ENCODE data around the gene OR5H15.
"Not testable (repeated sequence)": the region's sequence is repeated elsewhere in the genome, so short reads cannot be mapped to it uniquely, and the experiment has no call there.

The OR5H15 gene

DNA sequence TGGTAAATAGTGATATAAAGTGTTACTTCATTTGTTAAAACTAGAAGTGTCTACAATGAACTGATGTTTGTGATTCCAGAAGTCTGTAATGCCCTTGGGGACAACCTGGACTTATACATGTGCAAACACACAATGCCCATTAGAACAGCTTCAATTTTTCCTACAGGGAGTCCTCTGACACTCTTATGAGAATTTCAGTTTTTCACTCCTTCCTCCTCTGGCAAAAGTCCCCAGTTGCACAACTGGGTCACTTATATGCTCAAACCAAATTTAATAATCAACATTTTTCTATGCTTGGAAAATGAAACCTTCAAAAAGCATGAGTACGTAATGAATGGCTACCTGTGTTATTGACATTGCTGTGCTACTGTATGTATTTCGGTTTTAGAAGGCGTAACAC, at the start of gene OR5H15:
Gene OR5H15, plus strand, starts transcription at position 301 of the 400 bp plus-strand sequence. CDS start 2,004 bp downstream, outside the sequence.
- DNase-seq, result no peak

DNA sequence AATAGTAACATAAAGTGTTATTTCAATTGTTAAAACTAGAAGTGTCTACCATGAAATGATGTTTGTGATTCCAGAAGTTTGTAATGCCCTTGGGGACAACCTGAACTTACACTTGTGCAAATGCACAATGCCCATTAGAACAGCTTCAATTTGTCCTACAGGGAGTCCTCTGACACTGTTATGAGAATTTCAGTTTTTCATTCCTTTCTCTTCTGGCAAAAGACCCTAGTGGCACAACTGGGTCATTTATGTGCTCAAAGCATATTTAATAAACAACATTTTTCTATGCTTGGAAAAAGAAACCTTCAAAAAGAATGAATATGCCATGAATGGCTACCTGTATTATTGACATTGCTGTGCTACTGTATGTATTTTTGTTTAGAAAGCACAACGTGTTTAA, 36.1 kb upstream of the OR5H15 start, which contains the start of gene OR5H1:
Gene OR5H1, plus strand, starts transcription at position 301 of the 400 bp plus-strand sequence. CDS start 1,977 bp downstream, outside the sequence.
- DNase-seq, result no peak

DNA sequence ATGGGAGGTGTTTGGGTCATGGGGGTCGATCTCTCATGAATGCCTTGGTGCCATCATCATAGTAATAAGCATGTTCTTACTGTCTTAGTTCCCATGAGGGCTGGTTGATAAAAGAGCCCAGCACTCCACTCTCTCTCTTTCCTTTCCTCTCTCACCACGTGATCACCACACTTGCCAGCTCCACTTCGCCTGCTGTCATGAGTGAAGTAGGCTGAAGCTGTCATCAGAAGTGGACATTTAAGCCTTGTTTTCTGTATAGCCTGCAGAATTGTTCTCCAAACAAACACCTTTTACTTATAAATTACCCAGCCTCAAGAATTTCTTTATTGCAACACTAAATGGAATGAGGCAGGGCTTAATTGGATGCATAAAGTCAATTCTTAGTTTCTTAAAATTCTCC, 29.9 kb upstream of the OR5H15 start:
- no peak for DNase-seq

DNA sequence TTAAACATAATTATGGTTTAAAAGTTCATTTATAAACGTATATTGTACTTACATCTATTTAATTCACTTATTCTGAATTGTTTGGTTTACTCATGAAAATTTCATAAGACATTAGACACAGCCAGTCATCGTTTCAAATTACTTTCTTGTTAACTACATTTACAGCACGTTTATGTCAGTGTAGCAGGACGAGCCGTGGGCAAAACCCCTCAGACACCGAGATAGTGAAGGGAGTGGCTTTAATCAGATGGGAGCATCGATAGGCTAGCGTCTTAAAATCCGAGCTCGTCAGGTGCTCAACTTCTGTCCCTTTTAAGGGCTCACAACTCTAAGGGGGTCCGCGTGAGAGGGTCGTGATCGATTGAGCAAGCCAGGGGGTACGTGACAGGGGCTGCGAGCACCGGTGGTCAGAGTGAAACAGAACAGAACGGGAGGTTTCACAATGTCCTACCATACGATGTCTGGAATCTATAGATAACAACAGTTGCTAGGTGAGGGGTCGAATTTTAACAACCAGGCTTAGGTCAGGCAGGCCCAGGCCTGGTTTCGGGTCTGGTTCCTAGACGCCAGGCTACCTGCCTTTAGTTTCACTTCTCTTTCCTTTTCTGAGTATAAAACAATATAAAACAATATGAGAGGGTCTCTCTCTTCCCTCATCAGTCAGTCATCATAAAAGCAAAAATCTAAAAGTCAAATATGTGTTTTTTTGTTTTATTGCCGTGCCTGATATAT, 28.5 kb upstream of the OR5H15 start:
- not testable (repeated sequence) for DNase-seq

DNA sequence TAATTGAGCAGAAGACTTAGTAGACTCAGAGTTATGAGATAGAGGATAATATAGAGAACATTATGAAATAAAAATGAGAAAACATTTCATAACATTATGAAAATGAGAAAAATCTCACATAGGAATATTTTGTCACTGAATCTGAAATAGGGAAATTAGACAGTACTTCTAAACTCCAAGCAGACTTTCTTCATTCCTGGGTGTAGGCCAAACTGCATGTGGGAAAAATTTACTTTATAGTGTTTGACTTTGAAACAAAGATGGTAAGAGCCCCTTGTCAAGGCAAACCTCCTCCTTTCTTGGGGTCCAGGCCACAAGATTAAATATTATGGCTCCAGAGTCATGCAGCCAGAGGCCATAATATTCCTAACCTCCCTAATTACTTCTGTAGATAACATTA, 26.0 kb upstream of the OR5H15 start:
- DNase-seq, result no peak

DNA sequence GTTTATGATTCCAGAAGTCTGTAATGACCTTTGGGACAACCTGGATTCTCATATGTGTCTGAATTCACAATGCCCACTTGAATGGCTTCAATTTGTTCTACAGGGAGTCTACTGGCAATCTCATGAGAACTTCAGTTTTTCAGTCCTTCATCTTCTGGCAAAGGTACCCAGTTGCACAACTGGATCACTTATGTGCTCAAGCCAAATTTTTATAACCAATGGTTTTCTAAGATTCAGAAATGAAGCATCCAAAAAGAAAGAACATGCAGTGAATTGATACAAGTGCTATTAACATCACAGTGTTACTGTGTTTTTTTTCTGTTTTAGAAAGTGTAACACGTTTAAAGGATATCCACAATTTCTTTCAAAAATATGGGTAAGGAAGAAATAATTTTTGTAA, 19.3 kb upstream of the OR5H15 start, which contains the start of gene OR5H14:
Gene OR5H14, plus strand, starts transcription at position 301 of the 400 bp plus-strand sequence. CDS start 1,907 bp downstream, outside the sequence.
- no peak for DNase-seq

DNA sequence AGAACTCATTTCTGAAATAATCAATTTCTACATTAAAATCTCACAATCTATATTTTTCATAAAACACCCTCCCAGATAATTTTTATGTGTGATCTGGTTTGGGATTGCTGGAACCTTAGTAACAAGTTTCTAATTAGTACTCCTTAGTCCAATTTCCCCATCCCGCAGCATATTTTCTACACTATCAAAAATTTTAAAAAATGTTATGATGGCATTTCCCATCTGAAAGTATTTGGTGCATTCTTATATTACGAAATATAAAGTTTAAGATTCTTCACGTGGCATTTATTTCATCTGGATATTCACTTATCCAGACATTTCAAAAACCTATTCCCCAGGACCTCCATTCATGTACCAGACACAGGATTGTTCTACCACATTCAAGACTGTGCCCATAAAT, 17.7 kb upstream of the OR5H15 start:
- no peak for DNase-seq

DNA sequence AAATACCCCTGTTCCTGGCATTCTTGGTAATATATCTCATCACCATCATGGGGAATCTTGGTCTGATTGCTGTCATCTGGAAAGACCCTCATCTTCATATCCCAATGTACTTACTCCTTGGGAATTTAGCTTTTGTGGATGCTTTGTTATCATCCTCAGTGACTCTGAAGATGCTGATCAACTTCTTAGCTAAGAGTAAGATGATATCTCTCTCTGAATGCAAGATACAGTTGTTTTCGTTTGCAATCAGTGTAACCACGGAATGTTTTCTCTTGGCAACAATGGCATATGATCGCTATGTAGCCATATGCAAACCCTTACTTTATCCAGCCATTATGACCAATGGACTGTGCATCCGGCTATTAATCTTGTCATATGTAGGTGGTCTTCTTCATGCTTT, 17.0 kb upstream of the OR5H15 start:
- DNase-seq, result not testable (repeated sequence)

DNA sequence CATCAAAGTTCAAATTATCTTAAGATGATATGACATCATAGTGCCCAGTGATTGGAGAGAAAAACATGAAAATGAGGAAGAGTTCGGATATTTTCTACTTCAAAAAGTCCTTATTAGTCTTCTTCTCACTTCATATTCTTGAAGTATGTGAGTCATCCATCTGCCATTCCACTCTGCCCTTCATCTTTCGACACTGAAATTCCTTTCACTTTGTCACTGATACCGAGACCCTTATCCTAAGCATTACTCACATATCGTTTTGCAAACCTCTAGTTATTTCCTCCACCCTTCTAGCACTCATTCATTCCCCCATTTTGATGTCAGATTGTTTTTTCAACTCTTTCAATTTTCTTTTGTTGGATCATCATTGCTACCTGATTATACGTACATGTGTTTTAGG, 15.3 kb upstream of the OR5H15 start:
- no peak for DNase-seq

DNA sequence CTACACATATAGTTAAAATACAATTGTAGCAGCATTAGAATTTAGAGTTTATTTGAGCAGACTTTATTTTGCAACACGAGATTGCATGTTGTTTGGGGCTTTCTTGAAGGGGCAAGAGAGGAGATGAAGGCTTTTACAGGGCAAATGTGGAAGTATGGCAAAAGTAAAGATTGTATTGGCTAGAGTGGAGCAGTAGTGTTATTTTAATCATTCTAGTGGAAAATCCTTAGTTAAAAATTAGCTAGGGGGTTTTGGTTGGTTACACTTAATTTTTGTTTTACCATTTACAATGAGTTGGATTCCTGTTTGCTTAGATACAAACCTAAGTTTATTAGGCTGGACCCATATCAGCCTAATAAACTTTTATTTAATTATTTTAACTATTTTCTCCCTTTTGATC, 4.6 kb downstream of the OR5H15 start:
- no peak for DNase-seq

DNA sequence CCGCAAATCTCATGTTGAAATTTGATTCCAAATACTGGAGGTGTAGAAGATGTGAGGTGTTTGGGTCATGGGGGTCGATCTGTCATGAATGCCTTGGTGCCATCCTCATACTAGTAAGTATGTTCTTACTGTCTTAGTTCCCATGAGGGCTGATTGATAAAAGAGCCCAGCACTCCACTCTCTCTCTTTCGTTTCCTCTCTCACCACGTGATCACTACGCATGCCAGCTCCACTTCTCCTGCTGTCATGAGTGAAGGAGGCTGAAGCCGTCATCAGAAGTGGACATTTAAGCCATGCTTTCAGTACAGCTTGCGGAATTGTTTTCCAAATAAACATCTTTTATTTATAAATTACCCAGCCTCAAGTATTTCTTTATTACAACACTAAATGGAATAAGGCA, 6.1 kb downstream of the OR5H15 start:
- no peak for DNase-seq

DNA sequence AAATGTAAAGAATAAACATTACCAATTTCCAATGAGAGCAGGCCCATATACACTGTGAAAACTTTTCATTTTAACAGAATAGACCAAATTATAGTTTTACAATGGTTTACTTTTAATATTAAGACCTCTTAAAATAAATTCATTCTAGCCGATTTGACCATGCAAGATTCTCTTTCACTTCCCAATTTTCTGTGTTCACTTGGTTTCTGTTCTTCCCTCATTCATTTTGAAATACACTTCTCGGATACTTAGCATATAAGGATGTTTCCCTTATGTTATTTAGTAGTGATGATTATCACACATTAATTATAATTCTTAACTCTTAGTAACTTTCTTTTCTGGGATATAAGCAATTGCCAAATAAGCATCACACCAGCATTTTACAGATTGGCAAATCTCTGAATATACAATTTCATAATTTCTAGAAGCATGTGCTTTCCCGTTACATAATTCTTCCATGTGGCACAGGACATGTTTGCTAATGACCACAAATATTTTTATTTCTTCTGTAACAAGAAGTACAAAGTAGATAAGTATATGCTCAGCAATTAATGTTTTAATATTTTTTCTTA, 13.9 kb downstream of the OR5H15 start:
- DNase-seq, result no peak

DNA sequence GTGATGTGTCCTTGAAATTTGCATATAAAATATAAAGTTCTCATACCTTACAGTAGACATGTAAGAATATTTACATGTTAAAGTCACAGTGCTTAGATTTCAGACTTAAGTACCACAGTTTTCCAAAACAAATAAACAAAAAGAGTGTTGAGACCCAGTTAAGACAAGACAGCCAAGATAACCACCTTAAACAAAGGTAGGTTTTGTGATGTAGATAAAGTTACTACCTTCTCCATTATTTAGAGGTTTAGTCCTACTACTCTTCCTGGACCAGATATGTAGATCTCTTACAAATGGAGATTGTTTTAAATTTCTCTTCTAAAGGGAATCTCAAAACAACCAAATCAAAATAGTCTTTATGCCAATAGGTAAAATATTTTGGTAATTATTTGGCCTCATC, 15.7 kb downstream of the OR5H15 start:
- DNase-seq, result no peak

DNA sequence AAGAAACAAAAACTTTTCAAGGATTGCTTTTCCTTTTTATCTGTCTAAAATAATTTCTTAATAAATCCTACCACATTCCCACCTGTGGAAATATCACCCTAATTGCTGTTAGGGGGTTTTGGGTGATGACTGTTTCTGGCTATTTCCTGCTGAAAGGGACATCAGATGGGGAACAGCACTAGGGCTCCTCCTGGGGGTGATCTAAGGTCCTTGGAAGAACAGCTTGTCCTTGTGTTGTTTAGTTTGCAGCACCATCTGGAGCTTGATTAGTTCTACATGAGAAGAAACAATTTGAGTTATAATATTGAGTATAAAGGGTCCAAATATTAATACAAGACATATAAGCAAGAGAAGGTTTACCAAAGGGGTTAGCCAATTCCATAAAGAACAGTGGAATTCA, 18.7 kb downstream of the OR5H15 start:
- no peak for DNase-seq

DNA sequence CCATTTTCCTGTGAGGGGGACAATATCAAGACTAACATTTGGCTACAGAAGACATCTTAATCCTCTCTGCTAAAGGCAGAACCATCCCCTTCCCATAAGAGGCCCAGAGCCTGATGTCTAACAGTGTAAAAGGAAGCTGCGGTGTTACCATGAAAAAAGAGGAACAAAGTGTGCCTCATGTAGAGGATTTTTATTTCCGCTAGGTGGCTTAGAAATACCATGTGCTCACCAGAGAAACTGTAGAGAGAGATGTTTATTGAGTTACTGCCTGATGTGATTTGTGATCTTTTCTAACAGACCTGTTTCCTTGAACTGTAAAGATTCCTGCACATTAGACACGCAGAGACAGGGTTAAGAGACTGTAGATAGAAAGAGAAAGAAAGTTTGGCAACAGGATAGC, 22.0 kb downstream of the OR5H15 start:
- DNase-seq, result no peak

DNA sequence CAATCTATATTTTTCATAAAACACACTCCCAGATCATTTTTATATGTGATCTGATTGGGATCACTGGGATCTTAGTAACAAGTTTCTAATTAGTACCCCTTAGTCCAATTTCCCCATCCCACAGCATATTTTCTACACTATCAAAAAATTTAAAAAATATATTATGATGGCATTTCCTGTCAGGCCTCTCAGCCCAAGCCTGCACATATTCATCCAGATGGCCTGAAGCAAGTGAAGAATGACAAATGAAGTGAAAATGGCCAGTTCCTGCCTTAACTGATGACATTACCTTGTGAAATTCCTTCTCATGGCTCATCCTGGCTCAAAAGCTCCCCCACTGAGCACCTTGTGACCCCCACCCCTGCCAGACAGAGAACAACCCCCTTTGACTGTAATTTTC, 24.4 kb downstream of the OR5H15 start:
- DNase-seq, result not testable (repeated sequence)

DNA sequence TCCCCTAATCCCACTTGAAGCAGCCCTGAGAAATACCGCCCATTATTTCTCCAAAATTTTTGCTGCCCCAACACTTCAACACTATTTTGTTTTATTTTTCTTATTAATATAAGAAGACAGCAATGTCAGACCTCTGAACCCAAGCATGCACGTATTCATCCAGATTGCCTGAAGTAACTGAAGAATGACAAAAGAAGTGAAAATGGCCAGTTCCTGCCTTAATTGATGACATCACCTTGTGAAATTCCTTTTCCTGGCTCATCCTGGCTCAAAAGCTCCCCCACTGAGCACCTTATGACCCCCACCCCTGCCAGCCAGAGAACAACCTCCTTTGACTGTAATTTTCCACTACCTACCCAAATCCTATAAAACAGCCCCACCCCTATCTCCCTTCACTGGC, 29.8 kb downstream of the OR5H15 start:
- DNase-seq, result not testable (repeated sequence)

DNA sequence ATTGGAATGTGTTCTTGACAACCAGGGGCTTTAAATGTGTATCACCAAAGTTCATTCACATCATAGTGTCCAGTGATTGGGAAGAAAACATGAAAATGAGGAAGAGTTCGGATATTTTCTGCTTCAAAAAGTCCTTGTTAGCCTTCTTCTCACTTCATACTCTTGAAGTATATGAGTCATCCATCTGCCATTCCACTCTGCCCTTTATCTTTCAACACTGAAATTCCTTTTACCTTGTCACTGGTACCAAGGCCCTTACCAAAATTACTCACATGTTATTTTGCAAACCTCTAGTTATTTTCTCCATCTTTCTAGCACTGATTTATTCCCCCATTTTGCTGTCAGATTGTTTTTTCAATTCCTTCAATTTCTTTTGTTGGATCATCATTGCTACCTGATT, 32.5 kb downstream of the OR5H15 start:
- no peak for DNase-seq

DNA sequence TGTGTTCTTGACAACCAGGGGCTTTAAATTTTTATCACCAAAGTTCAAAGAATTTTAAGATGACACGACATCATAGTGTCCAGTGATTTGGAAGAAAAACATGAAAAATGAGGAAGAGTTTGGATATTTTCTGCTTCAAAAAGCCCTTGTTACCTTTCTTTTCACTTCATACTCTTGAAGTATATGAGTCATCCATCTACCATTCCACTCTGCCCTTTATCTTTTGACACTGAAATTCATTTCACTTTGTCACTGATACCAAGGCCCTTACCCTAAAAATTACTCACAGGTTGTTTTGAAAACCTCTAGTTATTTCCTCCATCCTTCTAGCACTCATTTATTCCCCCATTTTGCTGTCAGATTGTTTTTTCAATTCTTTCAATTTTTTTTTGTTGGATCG, 42.7 kb downstream of the OR5H15 start:
- no peak for DNase-seq

DNA sequence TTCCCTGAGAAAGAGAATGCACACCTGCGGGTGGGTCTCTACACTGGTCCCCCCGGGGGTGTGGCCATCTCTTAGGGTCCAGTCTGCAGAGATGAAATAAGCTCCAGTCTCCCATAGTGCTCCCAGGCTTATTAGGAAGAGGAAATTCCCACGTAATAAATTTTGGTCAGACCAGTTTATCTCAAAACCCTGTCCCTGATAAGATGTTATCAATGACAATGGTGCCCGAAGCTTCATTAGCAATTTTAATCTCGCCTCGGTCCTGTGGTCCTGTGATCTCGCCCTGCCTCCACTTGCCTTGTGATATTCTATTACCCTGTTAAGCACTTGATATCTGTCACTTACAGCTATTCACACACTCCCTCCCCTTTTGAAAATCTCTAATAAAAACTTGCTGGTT, 46.8 kb downstream of the OR5H15 start:
- no peak for DNase-seq

DNA sequence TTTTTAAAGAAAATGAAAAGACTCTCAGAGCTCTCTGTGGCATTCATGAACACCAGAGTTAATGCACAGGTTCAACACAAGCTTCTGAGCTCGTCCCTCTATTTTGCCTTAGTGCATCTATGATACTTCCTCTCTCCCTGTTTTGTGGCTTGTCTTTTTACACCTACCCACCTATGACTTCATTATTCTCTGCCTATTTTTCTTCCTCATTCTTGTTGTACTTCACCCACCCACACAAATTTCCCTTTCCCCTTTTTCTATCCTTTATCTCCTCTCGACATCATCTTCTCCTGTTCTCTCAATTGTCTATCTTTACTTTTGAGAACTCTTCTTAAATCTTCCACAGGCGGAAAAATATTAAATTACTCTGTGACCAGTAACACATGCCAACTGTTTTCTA, 48.6 kb downstream of the OR5H15 start:
- DNase-seq, result no peak

Measured in activated effector memory CD4-positive, alpha-beta T cell treated with anti-CD3 and anti-CD28 coated beads, Interleukin-2, amount 50 U/mL, for 16 hours (primary cell).